COLO668 (cell line): ENCODE results near the gene COL12A1.

Source experiments
- DNase-seq: peaks from one replicate; lab custom pipeline; 2025; ENCODE audit not compliant: unreplicated experiment; lab: John Stamatoyannopoulos, UW

The COL12A1 gene

GRCh38 chr6:75049308-75049707 is 156.5 kb downstream of the COL12A1 start:
- DNase-seq = no peak

GRCh38 chr6:75044846-75045245 is 161.0 kb downstream of the COL12A1 start:
- no peak for DNase-seq

GRCh38 chr6:75041381-75041780 is 164.5 kb downstream of the COL12A1 start:
- DNase-seq = no peak
